Measurements from ENCODE around the gene PPP4R4.
"Not testable (repeated sequence)": the region's sequence is repeated elsewhere in the genome, so short reads cannot be mapped to it uniquely, and the experiment has no call there.

Gene PPP4R4

GRCh38 chr14:94143711-94144110 lies 30.4 kb upstream of the PPP4R4 start:
- no peak for DNase-seq (ENCODE audit: low read depth)

- DNase-seq (ENCODE audit: low read depth), result no peak
Observed at GRCh38 chr14:94144765-94145164, 29.4 kb upstream of the PPP4R4 start.

GRCh38 chr14:94145902-94146527 lies 28.1 kb upstream of the PPP4R4 start:
- DNase-seq (ENCODE audit: low read depth), result no peak

GRCh38 chr14:94152676-94153075 lies 21.4 kb upstream of the PPP4R4 start:
- DNase-seq (ENCODE audit: low read depth), result no peak

GRCh38 chr14:94153750-94154342 lies 20.3 kb upstream of the PPP4R4 start:
- no peak for DNase-seq (ENCODE audit: low read depth)

GRCh38 chr14:94156143-94156542 lies 18.0 kb upstream of the PPP4R4 start:
- not testable (repeated sequence) for DNase-seq (ENCODE audit: low read depth)

- no peak for DNase-seq (ENCODE audit: low read depth)
Observed at GRCh38 chr14:94157197-94157596, 16.9 kb upstream of the PPP4R4 start.

- no peak for DNase-seq (ENCODE audit: low read depth)
Observed at GRCh38 chr14:94158239-94158883, 15.8 kb upstream of the PPP4R4 start.

GRCh38 chr14:94161058-94161457 lies 13.1 kb upstream of the PPP4R4 start:
- DNase-seq (ENCODE audit: low read depth), result no peak

GRCh38 chr14:94161981-94162380 lies 12.1 kb upstream of the PPP4R4 start:
- no peak for DNase-seq (ENCODE audit: low read depth)

GRCh38 chr14:94162466-94162865 lies 11.7 kb upstream of the PPP4R4 start:
- DNase-seq (ENCODE audit: low read depth), result no peak

- DNase-seq (ENCODE audit: low read depth), result no peak
Observed at GRCh38 chr14:94163796-94164195, 10.3 kb upstream of the PPP4R4 start.

GRCh38 chr14:94164685-94165431 lies 9.3 kb upstream of the PPP4R4 start:
- no peak for DNase-seq (ENCODE audit: low read depth)

GRCh38 chr14:94165744-94166143 lies 8.4 kb upstream of the PPP4R4 start:
- DNase-seq (ENCODE audit: low read depth), result no peak

- no peak for DNase-seq (ENCODE audit: low read depth)
Observed at GRCh38 chr14:94170136-94170535, 4.0 kb upstream of the PPP4R4 start.

GRCh38 chr14:94171208-94171607 lies 2.9 kb upstream of the PPP4R4 start:
- DNase-seq (ENCODE audit: low read depth), result peak; percentile 7

GRCh38 chr14:94172545-94172944 lies 1.6 kb upstream of the PPP4R4 start:
- no peak for DNase-seq (ENCODE audit: low read depth)

GRCh38 chr14:94173471-94173884 lies 644 bp upstream of the PPP4R4 start:
- DNase-seq (ENCODE audit: low read depth), result no peak

- DNase-seq (ENCODE audit: low read depth), result no peak
Observed at GRCh38 chr14:94174604-94175010, 485 bp downstream of the PPP4R4 start.

- no peak for DNase-seq (ENCODE audit: low read depth)
Observed at GRCh38 chr14:94175011-94175745, 1.1 kb downstream of the PPP4R4 start.

- no peak for DNase-seq (ENCODE audit: low read depth)
Observed at GRCh38 chr14:94175747-94176146, 1.6 kb downstream of the PPP4R4 start.

- DNase-seq (ENCODE audit: low read depth), result no peak
Observed at GRCh38 chr14:94176808-94177207, 2.7 kb downstream of the PPP4R4 start.

Data from stromal cell of bone marrow (primary cell).